Stimulated activated CD4-positive, alpha-beta T cell treated with anti-CD3 and anti-CD28 coated beads, Interleukin-12 subunit alpha, Interleukin-12 subunit beta, amount 100 ng/mL, for 4 hours (primary cell): ENCODE results near the gene TNFAIP8L1.

Experiments used
- DNase-seq: peaks from one replicate; pipeline ENCODE4 v3.0.0-alpha.2; 2020

Gene TNFAIP8L1

DNA sequence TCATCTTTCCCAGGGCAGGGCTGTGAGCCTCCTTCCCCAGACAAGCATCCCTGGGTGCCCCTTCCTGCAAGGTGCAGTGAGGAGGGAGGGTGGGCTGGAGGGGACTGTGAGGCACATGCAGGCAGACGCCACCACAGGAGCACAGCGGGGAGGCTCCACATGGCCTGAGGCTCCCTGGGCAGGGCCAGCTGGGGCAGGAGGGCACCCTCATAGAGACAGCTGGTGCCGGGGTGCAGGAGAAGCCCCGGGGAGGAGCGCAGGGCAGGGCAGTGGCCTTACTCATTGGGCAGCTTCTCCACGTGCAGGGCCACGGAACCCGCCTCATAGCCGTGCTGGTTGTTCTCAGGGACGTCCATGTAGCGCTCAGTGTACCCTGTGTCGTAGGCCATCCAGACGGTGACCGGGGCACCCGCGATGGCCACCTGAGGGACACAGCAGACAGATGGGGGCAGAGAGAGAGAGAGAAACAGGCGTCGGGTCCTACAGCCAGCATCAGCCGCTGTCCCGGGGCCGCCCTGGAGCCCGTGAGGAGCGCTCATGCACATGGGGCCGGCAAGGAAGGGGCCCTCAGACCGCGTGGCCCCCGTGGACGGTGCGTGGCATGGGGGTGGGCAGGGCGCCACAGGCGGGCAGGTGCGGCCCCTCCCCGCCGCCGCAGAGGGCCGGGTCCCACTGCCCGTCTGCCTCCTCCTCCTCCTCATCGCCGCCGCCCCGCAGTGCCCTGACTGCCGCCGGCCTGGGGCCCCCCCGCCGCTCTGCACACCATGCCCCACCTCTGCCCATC lies 43.3 kb downstream of the TNFAIP8L1 start:
- DNase-seq: no peak

DNA sequence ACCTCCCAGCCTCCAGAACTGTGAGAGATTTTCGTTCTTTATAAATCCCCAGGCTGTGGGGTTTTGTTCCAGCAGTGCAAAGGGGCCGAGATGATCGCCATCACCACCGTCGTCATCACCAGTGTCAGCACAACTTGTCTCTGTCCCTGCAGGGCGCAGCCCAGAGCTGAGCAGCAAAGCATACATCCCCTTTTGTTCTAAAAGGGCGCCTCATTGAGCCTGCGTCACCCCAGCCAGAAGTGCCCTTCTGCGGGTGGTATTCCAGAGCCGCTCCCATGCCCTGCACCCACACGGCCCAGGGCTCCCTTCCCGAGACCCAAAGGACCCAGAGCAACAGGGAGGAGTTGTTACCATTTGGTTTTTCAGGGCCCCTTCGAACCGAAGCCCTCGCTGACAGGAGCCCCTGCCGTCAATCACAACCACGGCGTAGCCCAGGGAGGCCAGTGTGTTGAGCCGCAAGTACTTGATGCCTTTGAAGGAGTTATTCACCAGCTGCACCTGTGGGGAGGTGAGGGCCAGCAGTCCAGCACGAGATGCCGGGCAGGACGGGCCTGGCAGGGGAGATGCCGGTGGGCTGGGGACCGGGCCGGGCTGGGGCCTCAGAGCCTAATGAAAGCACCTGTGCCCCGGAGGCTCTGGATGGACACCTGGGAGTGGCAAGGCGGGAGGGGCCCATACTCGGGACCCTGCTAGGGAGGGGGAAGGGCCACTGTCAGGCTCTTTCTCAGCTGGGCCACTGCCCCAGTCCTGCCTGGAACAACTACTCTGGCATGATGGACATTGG lies 45.2 kb downstream of the TNFAIP8L1 start:
- no peak for DNase-seq

DNA sequence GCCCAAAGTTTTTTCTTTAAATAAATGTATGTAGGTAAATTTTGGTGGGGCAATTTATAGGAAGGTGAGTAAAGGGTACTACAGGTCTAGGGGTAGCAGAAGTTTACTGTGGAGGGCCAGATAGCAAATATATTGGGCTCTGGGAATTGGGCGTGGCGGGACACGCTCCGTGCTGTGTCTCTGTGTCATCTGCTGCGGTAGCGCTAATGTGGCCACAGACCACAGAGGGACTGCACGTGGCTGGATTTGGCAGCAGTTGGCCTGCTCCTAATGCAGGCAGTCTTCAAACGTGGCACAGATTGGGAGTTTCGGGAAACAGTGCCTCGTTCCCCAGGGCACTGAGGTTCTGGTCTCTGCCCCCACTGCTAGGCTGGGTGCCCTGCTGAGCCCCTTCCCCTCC lies 47.4 kb downstream of the TNFAIP8L1 start:
- DNase-seq: no peak

DNA sequence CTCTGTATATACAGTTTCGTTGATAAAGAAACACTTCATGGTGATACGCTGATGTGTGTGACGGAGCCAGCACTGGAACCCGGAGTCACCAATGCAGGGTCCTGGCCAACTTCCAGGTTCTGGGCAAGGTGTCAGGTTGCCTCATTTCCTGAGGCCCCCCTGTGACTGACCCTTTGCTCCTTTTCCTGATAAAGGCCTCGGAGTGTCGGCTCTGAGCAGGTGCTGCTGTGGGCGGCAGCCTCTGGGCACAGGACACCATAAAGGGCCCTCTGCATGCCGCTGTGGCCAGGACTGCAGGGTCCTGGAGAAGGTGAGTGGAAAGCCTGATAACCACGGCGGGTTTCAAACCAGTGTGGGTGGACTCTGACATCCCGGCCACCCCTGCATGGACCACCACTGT lies 48.1 kb downstream of the TNFAIP8L1 start:
- DNase-seq: no peak

DNA sequence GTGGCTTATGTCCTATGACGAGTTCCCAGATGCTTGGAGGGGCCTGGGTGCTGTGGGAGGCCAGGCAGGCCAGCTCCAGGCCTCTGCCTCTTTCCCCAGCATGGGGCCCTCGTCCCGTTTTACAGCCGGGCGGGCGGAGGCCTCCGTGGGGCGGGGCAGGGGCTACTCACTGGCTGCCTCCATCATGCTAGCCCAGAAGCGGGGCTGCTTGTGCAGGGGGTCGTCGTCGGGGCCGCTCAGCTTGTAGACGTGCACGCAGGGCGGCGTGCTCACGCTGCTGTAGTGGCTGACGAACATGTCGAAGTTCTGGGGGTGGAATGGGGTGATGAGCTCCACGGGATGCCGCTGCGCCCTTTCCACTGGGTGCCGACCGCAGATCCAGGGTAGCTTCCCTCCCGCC lies 49.3 kb downstream of the TNFAIP8L1 start:
- no peak for DNase-seq

DNA sequence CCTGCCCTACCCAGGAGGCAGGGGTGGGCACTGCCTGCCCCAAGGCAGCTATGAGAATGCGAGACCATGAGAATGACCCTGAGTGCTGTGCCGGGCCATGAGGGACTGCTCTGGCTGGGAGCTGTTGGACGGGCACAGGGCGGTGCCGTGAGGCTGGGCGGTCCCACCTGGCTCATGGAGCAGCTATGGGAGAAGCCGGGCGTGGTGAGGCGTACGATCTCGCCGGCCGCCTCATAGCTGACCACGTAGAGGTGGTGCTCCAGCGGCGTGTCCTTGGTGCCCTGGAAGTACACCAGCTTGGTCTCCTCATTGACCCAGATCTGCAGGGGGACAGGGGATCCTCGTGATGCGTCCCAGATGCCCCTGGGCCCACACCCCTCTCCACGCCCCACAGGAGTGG lies 50.1 kb downstream of the TNFAIP8L1 start:
- no peak for DNase-seq

DNA sequence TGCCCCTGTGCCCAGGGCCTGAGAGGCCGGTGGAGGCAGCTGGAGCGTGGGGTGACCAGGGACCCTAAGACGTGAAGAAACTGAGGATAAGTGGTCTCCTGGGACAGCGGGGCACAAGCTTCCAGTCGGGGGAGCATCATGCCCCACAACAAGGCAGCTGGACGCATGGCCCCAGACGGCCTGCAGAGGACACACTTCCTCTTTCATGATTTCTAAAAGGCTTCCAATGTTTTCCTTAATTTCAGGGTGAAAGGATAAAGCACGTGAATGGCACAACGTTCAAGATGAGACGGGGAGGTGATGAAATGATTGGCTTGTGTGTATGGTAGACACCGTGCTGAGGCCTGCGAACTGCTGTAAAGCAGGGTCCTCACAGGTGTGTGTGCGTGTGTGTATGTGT lies 51.0 kb downstream of the TNFAIP8L1 start:
- no peak for DNase-seq

DNA sequence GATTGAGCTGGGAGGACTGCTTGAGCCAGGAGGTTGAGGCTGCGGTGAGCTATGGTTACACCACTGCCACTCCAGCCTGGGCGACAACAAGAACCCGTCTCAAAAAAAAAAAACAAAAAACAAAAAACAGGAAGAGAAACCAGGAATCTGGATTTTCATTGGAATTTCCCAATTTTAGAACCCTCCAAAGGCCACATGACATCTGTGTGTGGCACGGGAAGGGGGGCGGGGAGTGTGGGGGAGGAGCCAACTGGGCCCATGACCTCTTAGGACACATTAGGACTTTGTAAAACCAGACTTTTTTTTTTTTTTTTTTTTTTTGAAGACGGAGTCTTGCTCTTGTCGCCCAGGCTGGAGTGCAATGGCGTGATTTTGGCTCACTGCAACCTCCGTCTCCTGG lies 52.1 kb downstream of the TNFAIP8L1 start:
- no peak for DNase-seq

DNA sequence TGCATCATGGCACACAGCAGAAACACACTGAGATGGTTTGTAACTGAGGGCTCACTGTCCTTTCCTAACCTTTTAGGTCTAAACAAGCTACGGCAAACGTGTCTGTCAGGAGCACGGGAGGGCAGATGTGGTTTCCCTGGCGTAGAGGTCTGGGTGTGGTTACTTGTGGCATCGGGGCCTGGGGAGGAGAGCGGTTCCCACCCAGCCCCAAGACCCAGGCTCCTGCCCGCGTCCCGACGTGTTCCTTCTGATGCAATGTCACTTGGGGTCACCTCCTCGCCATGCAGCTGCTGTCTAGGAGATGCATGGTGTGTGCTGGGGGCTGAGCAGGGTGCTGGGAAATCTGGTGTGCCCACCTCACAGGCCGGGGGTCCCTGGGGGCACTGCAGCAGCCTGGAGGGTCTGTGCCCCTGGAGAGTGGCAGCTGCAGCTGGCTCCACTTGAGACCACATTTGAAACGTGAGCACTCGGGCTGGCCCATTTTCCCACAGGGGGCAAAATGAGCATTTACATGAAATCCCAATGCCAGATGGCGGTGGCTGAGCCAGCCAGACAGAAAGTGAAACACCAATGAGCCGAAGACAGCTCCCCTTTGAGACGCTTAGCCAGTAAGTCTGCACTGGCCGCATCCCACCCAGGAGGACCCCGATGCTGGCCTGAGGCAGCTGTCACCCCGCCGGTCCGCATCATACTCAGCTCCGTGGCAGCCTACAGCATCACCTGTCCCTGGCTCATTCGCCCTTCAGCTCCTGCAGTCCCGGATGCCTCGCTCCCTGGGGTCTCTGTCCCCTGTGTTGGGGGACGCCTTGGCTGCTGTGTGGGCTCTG lies 53.1 kb downstream of the TNFAIP8L1 start:
- no peak for DNase-seq

DNA sequence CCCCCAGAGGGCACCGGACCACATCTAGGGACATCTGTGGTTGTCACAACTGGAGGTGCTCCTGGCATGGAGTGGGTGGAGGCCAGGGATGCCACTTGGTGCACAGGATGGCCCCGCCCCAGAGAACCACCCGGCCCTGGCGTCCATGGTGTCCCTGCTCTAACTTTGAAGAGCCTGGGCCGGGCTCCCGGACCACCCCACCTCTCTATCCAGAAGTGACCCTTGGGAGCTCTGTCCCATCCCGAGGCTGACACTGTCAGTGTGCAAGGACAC lies 53.7 kb downstream of the TNFAIP8L1 start:
- no peak for DNase-seq

DNA sequence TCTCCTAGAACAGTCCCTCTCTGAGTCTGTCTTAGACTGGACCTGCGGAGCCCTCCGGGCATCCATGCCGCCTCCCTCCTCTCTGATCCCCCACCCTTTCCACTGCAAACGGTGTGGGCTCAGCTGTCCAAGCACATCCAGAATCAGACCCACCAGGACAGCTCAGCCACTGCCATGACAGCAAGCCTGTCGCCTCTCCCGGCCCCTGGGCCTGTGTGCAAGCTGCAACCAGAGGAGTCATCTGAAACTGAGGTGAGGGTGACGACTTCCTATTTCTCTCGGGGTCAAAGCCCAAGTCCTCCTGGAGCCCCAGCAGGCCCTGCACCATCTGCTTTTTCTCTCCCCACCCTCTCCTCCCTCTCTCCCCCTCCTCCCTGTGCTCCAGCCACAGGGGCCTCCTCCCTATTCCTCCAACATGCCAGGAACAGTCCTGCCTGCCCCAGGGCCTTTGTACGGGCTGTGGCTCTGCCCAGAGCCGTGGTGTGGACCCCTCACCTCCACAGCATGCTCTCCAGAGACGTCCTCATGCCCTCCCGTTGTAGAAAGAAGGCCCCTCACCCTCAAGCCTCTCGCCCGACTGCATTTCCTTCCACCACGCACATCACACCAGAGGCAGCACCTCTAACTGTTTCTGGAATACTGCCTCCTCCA lies 54.3 kb downstream of the TNFAIP8L1 start:
- DNase-seq: no peak

DNA sequence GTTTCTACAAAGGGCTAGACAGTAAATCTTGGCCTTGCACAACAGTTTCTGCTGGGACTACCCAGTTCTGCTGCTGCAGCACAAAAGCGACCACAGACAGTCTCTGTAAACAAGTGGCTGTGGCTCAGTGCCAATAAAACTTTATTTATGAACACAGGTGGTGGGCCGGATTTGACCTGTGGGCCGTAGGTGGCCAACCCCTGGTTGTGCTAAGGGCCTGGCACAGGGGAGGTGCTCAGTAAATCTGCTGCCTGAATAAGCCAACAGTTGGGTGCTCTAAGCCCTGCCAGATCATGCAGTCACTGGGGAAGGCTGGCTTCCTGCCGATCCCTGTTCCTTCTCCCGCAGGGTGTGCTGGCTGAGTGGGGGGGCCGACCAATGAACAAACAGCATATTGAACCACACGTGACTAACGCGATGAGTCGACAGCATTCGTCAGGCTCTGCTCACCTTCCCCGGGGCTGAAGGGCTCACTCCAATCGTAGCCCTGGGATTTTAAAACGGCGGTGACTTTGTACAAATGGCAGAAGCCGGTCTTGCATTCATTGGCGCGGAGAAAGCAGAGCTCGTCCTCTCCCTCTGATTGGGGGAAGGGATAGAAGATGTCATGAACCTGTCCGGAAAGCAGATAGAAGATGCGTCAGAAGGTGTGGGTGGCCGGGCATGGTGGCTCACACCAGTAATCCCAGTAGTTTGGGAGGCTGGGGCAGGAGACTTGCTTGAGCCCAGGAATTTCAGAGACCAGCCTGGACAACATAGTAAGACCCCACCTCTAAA lies 55.1 kb downstream of the TNFAIP8L1 start:
- DNase-seq: no peak

DNA sequence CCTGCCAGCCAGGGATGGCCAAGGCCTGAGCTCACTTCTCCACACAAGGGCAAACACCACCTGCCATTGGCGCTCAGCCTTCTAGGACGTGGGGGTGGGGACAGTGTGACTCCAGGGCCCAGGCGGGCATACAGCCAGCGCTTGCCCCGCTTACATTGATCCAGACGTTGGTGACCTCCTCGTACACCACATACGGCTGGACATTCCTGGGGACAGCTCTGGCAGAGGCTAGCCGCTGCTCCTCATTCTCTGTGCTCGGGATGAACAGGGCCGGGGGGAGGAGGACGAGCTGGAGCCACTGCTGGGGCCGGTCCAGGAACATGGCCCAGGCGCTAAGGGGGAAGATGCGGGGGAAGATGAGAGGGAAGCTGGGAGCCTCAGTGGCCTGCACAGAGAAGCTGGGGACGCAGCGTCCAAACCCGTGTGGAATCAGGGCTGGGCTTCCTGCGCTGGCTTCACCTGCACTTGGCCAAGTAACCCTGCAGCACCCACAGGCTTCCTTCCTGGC lies 56.0 kb downstream of the TNFAIP8L1 start:
- no peak for DNase-seq

DNA sequence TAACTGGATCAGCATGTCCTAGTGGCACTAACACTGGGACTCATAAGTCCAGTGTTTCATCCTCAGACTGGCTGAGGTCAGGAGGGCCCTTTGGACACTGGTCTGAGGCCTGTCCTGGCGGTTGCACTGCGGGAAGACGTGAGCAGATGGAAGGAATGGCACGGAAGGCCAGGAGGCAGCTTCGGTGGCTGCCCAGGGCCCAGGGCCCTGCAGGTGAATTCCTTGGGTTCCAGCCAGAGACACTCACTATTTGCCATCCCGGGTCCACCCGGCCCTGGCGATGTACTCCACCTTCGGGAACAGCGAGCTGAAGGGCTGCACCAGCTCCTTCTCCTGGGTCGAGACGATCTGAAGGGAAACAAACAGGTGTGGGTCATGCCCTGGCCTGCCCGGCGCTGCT lies 58.0 kb downstream of the TNFAIP8L1 start:
- no peak for DNase-seq

DNA sequence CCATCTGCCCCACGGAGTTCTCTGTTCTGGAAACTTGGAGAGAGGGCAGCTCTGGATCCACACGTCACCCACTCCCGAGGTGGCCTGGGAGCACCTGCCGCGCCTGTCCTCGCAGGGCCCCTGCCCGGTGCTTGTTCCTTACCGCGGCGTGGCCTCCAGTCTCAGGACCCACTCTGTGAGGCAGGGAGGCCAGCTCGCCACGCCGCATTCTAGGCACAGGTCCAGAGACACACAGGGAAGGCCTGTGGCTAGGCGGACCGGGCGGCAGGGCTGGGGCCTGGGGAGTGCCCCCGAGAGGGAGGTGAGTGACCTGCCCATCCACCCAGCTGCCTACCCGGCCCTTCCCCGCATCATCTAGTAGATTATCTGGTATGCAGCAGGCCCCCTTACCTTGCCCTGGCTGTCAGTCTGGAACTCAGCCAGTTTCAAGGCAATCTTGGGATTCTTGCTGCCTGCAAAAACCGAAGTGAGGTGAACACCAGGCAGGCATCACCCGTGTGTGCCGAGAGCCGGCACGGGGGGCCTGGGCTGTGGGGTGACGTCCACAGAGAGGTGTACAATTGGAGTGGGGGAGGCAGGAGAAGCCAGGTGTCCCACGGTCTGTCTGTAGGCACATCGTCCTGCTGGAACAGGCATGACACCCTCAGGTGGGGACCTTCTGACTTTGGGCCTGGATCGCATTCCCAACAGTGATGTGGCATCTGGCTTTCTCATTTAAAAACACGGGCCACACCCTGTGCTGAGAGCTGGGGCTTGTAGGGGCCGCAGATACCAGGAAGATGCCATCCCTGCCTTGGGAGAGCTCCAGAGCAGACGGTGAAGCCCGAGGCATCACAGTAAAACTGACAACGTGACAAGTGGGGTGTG lies 60.7 kb downstream of the TNFAIP8L1 start:
- no peak for DNase-seq

DNA sequence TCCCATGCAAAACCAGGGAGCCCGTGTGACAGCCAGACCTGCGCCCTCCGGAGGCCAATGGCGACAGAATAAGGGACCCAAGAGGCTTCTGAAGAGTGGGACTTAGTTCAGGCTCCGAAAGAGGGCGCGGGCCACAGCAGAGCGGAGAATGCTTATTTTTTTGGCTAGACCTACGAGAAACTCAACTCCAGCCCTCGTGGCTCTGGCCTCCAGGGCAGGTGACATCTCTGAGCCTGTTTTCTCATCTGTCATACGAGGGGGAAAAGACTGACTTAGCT lies 61.3 kb downstream of the TNFAIP8L1 start:
- no peak for DNase-seq

DNA sequence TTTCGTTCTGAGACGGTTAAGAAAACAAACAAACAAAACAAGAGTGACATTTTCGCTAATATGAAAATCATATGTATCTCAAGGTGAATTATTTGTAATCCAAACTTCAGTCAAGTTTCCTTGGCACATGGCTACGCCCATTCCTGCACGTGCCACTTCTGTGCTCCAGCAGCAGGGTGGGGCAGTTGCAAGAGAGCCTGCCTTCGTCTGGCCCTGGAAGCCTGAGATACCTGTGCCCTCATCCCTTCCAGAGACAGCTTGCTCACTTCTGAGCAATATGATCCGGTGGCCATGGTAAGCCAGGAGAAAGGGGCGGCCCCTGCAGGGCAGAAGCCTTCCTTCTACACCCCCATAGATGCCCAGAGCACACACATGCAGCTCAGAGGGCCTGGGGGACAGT lies 62.2 kb downstream of the TNFAIP8L1 start:
- no peak for DNase-seq

DNA sequence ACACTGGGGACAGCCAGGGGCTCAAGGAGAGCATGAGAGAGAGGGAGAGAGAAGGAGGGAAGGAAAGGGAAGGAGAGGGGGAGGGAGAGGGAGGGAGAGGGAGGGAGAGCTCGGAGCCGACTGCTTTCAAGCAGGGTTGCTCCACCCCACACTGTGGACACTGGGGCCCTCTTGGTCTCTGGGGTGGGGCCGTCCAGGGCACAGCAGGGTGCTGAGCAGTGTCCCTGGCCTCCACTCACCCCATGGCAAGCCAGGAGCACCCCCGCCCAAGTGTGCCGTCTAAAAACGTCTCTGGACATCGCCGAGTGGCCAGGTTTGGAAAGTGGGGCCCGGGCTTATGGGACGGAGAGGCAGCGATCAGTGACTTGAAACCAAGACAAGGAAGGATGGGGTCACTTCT lies 63.4 kb downstream of the TNFAIP8L1 start:
- DNase-seq: no peak

DNA sequence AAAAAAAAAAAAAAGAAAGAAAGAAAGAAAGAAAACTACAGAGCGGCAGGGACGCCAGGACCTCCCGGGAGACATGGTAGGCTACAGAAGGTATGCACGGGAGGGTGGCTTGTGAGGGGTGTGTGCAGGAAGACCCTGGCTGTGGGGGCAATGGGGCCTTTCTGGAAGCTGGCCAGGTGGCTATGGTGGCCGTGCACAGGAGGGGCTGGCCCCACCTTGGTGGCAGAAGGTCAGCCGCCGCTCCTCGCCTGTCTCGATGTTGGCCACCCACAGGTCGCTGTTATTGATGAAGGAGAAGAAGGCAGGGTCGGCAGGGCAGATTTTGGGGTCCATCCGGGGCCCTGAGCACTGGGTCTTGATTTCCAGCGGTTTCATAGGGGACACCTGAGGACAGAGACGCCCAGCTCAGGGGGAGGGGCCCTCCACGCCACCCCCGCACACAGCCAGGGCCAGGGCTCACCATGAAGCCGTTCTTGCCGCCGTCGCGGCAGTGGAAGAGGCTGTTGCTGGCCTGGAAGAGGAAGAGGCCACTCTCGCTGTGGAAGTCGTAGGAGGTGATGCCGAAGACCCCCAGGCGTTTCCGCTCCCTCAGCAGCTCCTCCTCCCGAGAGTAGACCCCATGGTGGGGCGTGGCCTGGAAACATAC lies 64.5 kb downstream of the TNFAIP8L1 start:
- no peak for DNase-seq

DNA sequence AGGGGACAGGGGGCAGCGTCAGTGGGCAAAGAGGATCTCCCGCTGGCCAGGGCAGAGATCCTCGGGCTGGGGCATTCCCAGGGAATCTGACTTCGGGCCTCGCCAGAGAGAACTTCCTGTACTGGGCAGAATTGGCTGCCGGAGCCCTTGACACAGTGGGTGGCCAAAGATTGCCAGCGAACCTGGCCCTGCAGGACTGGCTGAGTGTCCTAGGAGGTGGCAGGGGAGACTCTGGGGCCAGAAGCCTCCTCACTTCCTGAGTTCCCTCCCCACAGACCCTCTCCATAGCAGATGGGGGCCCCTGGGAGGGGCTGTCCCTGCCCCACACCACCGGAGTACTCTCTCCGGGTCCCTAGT lies 65.0 kb downstream of the TNFAIP8L1 start:
- DNase-seq: no peak
